Measurements from ENCODE around the gene CLMN. TPM values are rescaled to one million over a fixed set of nuclear protein-coding genes. Genes with fewer than 3 reads are reported as not detected.
A peak's percentile ranks its signal among the peaks of the same experiment; 100 is the strongest.

CLMN gene
- polyA plus RNA-seq, 3 donors: 22.0 to 33.7 (median 23.2) TPM

DNA sequence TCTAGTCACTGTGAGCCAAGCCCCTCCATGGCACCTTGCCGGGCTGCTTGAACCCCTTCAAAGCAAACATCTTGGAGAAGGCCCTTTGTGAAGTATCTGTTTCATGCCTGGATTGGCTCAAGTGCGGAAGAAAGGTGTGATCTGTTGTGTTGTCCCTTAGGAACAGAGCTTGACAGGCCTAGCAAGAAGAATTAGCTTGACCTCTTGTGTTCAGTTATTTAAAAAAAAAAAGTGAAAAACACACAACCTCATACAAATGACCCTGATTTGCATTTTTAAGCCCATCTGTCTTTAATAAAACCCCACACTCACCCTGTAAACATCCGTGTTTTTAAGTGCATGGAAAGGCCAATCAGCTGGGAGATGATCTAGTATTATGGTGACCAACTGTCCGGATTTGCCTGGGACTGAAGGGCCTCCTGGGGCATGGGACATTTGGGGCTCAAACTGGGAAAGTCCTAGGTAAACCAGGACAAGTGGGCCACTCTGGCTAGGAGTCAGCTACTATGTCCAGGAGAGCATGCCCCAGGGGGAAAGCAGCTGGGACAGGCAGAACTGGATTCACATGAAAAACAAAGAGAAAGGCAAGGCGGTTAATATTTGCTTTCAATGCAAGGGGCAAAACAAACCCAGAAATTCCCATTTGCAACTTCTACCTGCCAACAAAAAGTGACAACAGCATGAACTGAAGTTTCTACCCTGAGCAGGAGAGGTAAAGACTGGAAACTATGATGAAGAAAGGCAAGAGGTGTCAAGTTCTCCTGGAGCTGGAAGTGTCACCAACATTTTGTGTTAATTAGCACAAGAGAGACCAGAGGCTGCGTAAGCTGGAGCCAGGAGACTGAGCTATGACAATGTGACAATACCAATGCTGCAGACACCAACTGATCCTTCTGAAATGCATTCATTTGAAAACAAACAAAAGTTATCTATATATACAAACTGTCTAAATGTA lies 78.6 kb downstream of the CLMN start:
- Histone ChIP-seq H3K9me3 (replicated peaks in 1 of 2; ENCODE audit: control insufficient read depth in 1 of 2, insufficient read depth in 1 of 2, low read length in 2 of 2) (no peaks in the 10 kb centered on the region), H3K27me3 (ENCODE audit: control insufficient read depth in 2 of 2, insufficient read depth in 2 of 2, low read length in 2 of 2) (no peaks in the 10 kb centered on the region), H4K20me1 (ENCODE audit: insufficient read depth, low read length) (peaks cover 80% of the 10 kb centered on the region), H3K79me2 (ENCODE audit: insufficient read depth, low read length) (no peaks in the 10 kb centered on the region), H3K4me3 (replicated peaks in 1 of 3; ENCODE audit: low read depth in 2 of 3, low read length in 3 of 3) (no peak overlapping the region), H3K4me2 (replicated peaks; ENCODE audit: extremely low read depth, low read length, poor library complexity, severe bottlenecking) (no peak overlapping the region), H3K27ac (ENCODE audit: low read depth in 1 of 2, low read length in 2 of 2) (no peak overlapping the region), H3K36me3 (replicated peaks in 1 of 2; ENCODE audit: control insufficient read depth in 1 of 2, insufficient read depth in 2 of 2, low read length in 2 of 2) (no peaks in the 10 kb centered on the region), H2AFZ (ENCODE audit: insufficient read depth, low read depth, low read length, poor library complexity, severe bottlenecking) (no peak overlapping the region), H3K9ac (ENCODE audit: insufficient read depth, low read length, poor library complexity, severe bottlenecking) (no peak overlapping the region), H3K4me1 (ENCODE audit: control insufficient read depth in 1 of 2, insufficient read depth in 2 of 2, low read length in 2 of 2) (peaks cover 0 to 12% of the 10 kb centered on the region in 2 donors)
- TF ChIP-seq, protein P1, sequence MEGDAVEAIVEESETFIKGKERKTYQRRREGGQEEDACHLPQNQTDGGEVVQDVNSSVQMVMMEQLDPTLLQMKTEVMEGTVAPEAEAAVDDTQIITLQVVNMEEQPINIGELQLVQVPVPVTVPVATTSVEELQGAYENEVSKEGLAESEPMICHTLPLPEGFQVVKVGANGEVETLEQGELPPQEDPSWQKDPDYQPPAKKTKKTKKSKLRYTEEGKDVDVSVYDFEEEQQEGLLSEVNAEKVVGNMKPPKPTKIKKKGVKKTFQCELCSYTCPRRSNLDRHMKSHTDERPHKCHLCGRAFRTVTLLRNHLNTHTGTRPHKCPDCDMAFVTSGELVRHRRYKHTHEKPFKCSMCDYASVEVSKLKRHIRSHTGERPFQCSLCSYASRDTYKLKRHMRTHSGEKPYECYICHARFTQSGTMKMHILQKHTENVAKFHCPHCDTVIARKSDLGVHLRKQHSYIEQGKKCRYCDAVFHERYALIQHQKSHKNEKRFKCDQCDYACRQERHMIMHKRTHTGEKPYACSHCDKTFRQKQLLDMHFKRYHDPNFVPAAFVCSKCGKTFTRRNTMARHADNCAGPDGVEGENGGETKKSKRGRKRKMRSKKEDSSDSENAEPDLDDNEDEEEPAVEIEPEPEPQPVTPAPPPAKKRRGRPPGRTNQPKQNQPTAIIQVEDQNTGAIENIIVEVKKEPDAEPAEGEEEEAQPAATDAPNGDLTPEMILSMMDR (IDR thresholded peaks at IDR 0.05): no peak
- Mint-ChIP-seq H3K27me3 (ENCODE audit: low read depth in 3 of 3) (peaks cover 2 to 7% (median 3%) of the 10 kb centered on the region in 3 donors), H3K4me1 (peaks cover 16% of the 10 kb centered on the region), H3K36me3 (peaks cover 0 to 6% of the 10 kb centered on the region in 2 donors), H3K9me3 (peaks cover 0 to 4% (median 2%) of the 10 kb centered on the region in 7 donors), H3K27ac (peak overlapping the region in 1 of 7 donors; percentile 73), H3K4me3 (no peak overlapping the region)
- WGBS (ENCODE audit: insufficient coverage): 97% methylated on average over 3 of the region's 6 CpGs
- no peak for DNase-seq
- intact Hi-C loops (cut with micrococcal nuclease): no loop called here

DNA sequence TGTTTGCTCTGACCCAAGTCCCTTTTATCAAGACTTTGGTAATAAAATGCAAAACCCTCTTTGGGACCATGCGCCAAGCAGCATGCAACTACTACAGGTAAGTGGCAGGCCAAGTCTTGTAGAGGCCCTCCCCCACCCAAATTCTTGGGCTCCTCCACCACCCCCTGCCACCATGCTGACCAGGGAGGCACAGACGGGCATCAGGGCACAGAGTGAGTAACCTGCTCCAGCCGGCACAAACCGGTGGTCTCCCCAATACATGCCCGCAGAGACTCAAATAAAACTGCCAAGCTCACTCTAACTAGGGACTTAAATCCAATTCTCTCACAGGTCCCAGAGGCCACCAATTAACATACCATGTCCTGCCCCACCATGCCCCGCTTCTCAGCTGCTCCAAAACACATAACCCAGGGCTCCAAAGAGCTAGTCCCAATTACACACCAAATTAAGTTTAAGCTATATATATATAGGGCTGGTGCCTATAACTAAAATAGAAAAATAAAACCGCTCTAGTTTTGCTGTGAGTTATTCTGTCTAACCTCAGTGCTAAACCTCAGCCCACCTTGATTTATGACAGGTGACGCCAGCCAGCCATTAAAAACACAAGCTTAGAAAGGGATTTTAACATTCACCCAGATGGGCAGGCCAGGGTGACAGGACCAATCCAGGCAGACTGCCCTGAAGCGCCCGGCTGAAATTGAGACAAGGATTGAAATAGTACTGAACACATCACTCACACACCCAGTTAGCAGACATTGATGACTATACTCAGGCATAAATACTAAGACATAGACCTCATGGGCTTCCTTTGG lies 81.0 kb downstream of the CLMN start:
- 91% methylated on average over 6 of the region's 10 CpGs for WGBS (ENCODE audit: insufficient coverage)

More for the DNA sequence above, 81.0 kb downstream of the CLMN start:
- peaks cover 87% of the 10 kb centered on the region for H4K20me1 ChIP-seq (ENCODE audit: insufficient read depth, low read length)
- DNase-seq: no peak
- intact Hi-C loops (cut with micrococcal nuclease): no loop called here
- peaks cover 4 to 12% of the 10 kb centered on the region in 2 donors for H3K36me3 Mint-ChIP-seq
- H3K27ac Mint-ChIP-seq: peak overlapping the region in 1 of 7 donors; percentile 2
- H3K27ac ChIP-seq (ENCODE audit: low read depth in 1 of 2, low read length in 2 of 2): no peak overlapping the region
- no peak overlapping the region for H3K4me2 ChIP-seq (replicated peaks; ENCODE audit: extremely low read depth, low read length, poor library complexity, severe bottlenecking)
- no peak overlapping the region for H3K9ac ChIP-seq (ENCODE audit: insufficient read depth, low read length, poor library complexity, severe bottlenecking)
- H3K27me3 ChIP-seq (ENCODE audit: control insufficient read depth in 2 of 2, insufficient read depth in 2 of 2, low read length in 2 of 2): no peaks in the 10 kb centered on the region
- H3K36me3 ChIP-seq (replicated peaks in 1 of 2; ENCODE audit: control insufficient read depth in 1 of 2, insufficient read depth in 2 of 2, low read length in 2 of 2): no peaks in the 10 kb centered on the region
- H2AFZ ChIP-seq (ENCODE audit: insufficient read depth, low read depth, low read length, poor library complexity, severe bottlenecking): no peak overlapping the region
- TF ChIP-seq, protein P1 (IDR thresholded peaks at IDR 0.05): no peak
- H3K9me3 Mint-ChIP-seq: peaks cover 0 to 3% (median 0%) of the 10 kb centered on the region in 7 donors
- H3K4me3 Mint-ChIP-seq: no peak overlapping the region
- peaks cover 24% of the 10 kb centered on the region for H3K4me1 Mint-ChIP-seq
- peaks cover 0 to 7% (median 3%) of the 10 kb centered on the region in 3 donors for H3K27me3 Mint-ChIP-seq (ENCODE audit: low read depth in 3 of 3)
- no peaks in the 10 kb centered on the region for H3K79me2 ChIP-seq (ENCODE audit: insufficient read depth, low read length)
- no peaks in the 10 kb centered on the region for H3K9me3 ChIP-seq (replicated peaks in 1 of 2; ENCODE audit: control insufficient read depth in 1 of 2, insufficient read depth in 1 of 2, low read length in 2 of 2)
- H3K4me3 ChIP-seq (replicated peaks in 1 of 3; ENCODE audit: low read depth in 2 of 3, low read length in 3 of 3): no peak overlapping the region
- peaks cover 3 to 17% of the 10 kb centered on the region in 2 donors for H3K4me1 ChIP-seq (ENCODE audit: control insufficient read depth in 1 of 2, insufficient read depth in 2 of 2, low read length in 2 of 2)
